ENCODE measurements around the gene TMEM101.

- no peak for TF ChIP-seq CTCF (conservative IDR thresholded peaks at IDR 0.05; ENCODE audit: low read length)
- TF ChIP-seq EZH2phosphoT487 (IDR thresholded peaks at IDR 0.05; ENCODE audit: borderline replicate concordance), result no peak
These were observed 26.5 kb downstream of the TMEM101 start for GRCh38 chr17:43988301-43988700.
